Kidney (tissue), 14 donors: ENCODE data around the gene JMJD1C. TPM values are rescaled to one million over a fixed set of nuclear protein-coding genes. Genes with fewer than 3 reads are reported as not detected.

Experiments used
- DNase-seq, 5 donors: peaks; one replicate each; pipeline ENCODE4 v3.0.0-alpha.2; 2013 to 2020
- FAIRE-seq: peaks from 2 replicates; lab custom pipeline; 2012; peaks lifted over from hg19 to GRCh38; lab: Jason Lieb, UNC
- H3K27ac ChIP-seq, 2 donors: one replicate each; pipeline ENCODE4 v1.7.0; 2013; ENCODE audit warnings: low read depth in 2 of 2, low read length in 2 of 2, inconsistent platforms in 1 of 2
- H3K27me3 ChIP-seq: one replicate; pipeline ENCODE4 v1.7.1; 2013; ENCODE audit warnings: low read length, inconsistent platforms; ENCODE audit not compliant: control insufficient read depth, insufficient read depth
- H3K36me3 ChIP-seq, 3 donors: one replicate each; pipeline versions ENCODE4 v1.7.0 to v1.7.1; 2013; ENCODE audit warnings: low read length in 3 of 3, control low read depth in 1 of 3, inconsistent platforms in 1 of 3; ENCODE audit not compliant: insufficient read depth in 3 of 3, control insufficient read depth in 2 of 3
- H3K4me1 ChIP-seq, 3 donors: one replicate each; pipeline versions ENCODE4 v1.7.0 to v1.7.1; 2013; ENCODE audit warnings: low read length in 3 of 3, inconsistent platforms in 1 of 3, low read depth in 1 of 3; ENCODE audit not compliant: control insufficient read depth in 2 of 3, insufficient read depth in 2 of 3
- H3K4me3 ChIP-seq, 3 donors: one replicate each; pipeline versions ENCODE4 v1.7.0 to v1.8.1; 2013; ENCODE audit warnings: low read length in 3 of 3, control low read depth in 1 of 3, inconsistent platforms in 1 of 3
- H3K9ac ChIP-seq, 3 donors: one replicate each; pipeline versions ENCODE4 v1.7.0 to v1.7.1; 2013; ENCODE audit warnings: low read length in 3 of 3, control low read depth in 1 of 3, inconsistent platforms in 1 of 3
- H3K9me3 ChIP-seq, 3 donors: one replicate each; pipeline versions ENCODE4 v1.7.0 to v1.7.1; 2013; ENCODE audit warnings: low read length in 3 of 3, control low read depth in 1 of 3, inconsistent platforms in 1 of 3; ENCODE audit not compliant: control insufficient read depth in 2 of 3, insufficient read depth in 1 of 3
- CTCF ChIP-seq: IDR thresholded peaks from 3 replicates; pipeline ENCODE4 v1.5.1; 2012; ENCODE audit warnings: mild to moderate bottlenecking, moderate library complexity, borderline replicate concordance; ENCODE audit not compliant: insufficient read depth; ENCODE audit errors: extremely low read depth
- intact Hi-C: fragments of 100-400 bp; cut with DNase I; formaldehyde crosslinking; loops from one replicate; pipeline ENCODE4 v1.11.1; 2022
- polyA plus RNA-seq: library from polyadenylated mRNA; stranded (reverse); fragments of 350-450 nt; fragmentation: Illumina TruSeq; extraction: RNeasy Lipid Tissue Mini Kit (QIAGEN cat#74804); gene quantifications from one replicate; pipeline ENCODE4 v1.2.3, GENCODE V29; 2014; ENCODE audit warnings: low read depth, low replicate concordance; ENCODE audit not compliant: insufficient read depth
- total RNA-seq: library from RNA; stranded (reverse); fragmentation: NEBNext Ultra II Directional; extraction: Animal tissue kit (Norgen Biotek cat#: 25700); gene quantifications from one replicate; pipeline ENCODE4 v1.2.1, GENCODE V29; 2021
- donor health status: control.
- donor health status: control.
- donor health status: control.
- donor health status: control.
- donor health status: control.
- donor health status: DM: yes; HTN: yes; CAD: no.
- donor health status: Normal renal cell carcinoma (clear cell type).

Gene JMJD1C
- total and polyA plus RNA-seq, 2 donors from 2014 or later = 18.9 to 92.9 TPM

- DNase-seq = peak in 2 of 5 donors; percentile 25 to 63
- intact Hi-C loops = loop anchor here (5.0 kb wide), 1 partner anchor 354 kb away; no protein-coding TSS in a partner anchor
- peak overlapping the region in 1 of 2 donors; percentile 41 for H3K27ac ChIP-seq
- TF ChIP-seq CTCF = no peak
- no peak overlapping the region for H3K9ac ChIP-seq
- H3K27me3 ChIP-seq = no peaks in the 10 kb centered on the region
- no peak for FAIRE-seq
- H3K4me1 ChIP-seq = peaks cover 0 to 4% (median 4%) of the 10 kb centered on the region in 3 donors
- no peaks in the 10 kb centered on the region for H3K9me3 ChIP-seq
- no peak overlapping the region for H3K4me3 ChIP-seq
- no peaks in the 10 kb centered on the region for H3K36me3 ChIP-seq
Measured at GRCh38 chr10:63273577-63273976, 192.2 kb downstream of the JMJD1C start.

- peak; percentile 94 for FAIRE-seq
- Histone ChIP-seq H3K27me3 (no peaks in the 10 kb centered on the region), H3K4me1 (peaks cover 0 to 4% (median 2%) of the 10 kb centered on the region in 3 donors), H3K4me3 (peak overlapping the region; percentile 91 to 95 (median 93)), H3K9ac (peak overlapping the region; percentile 89 to 95 (median 93)), H3K36me3 (no peaks in the 10 kb centered on the region), H3K27ac (peak overlapping the region; percentile 95 to 99), H3K9me3 (no peaks in the 10 kb centered on the region)
- TF ChIP-seq CTCF = no peak
- peak; percentile 73 to 97 (median 91) for DNase-seq
- intact Hi-C loops = no loop called here
Measured at GRCh38 chr10:63268798-63269503, 196.8 kb downstream of the JMJD1C start.

- no peak for TF ChIP-seq CTCF
- DNase-seq (peak in 2 of 5 donors; percentile 80 to 87), FAIRE-seq (peak; percentile 86)
- Histone ChIP-seq H3K9ac (peak overlapping the region; percentile 89 to 95 (median 93)), H3K27me3 (no peaks in the 10 kb centered on the region), H3K27ac (peak overlapping the region; percentile 95 to 99), H3K36me3 (no peaks in the 10 kb centered on the region), H3K4me1 (peaks cover 0 to 2% (median 0%) of the 10 kb centered on the region in 3 donors), H3K4me3 (peak overlapping the region; percentile 91 to 95 (median 93)), H3K9me3 (no peaks in the 10 kb centered on the region)
- intact Hi-C loops = no loop called here
Measured at GRCh38 chr10:63268149-63268797, 197.5 kb downstream of the JMJD1C start.
